CD4-positive, alpha-beta T cell treated with Interleukin-10 for 1 hour (primary cell): Measurements from ENCODE around the gene RNPEPL1.
A peak's percentile ranks its signal among the peaks of the same experiment; 100 is the strongest.

Experiments used
- DNase-seq: peaks from one replicate; pipeline ENCODE4 v3.0.0-alpha.2; 2020

The RNPEPL1 gene

GRCh38 chr2:240566203-240567136 is 1.8 kb upstream of the RNPEPL1 start:
- peak; percentile 95 for DNase-seq

- DNase-seq, result peak; percentile 50
Measured at GRCh38 chr2:240567137-240567871, 980 bp upstream of the RNPEPL1 start.

- no peak for DNase-seq
Measured at GRCh38 chr2:240568678-240569522, 616 bp downstream of the RNPEPL1 start.

- DNase-seq, result no peak
Measured at GRCh38 chr2:240569523-240569997, 1.3 kb downstream of the RNPEPL1 start.

- no peak for DNase-seq
Measured at GRCh38 chr2:240569998-240570530, 1.8 kb downstream of the RNPEPL1 start.

GRCh38 chr2:240570531-240571313 is 2.4 kb downstream of the RNPEPL1 start:
- no peak for DNase-seq

- DNase-seq, result no peak
Measured at GRCh38 chr2:240571314-240571973, 3.2 kb downstream of the RNPEPL1 start.

- DNase-seq, result no peak
Measured at GRCh38 chr2:240572141-240573031, 4.1 kb downstream of the RNPEPL1 start.

GRCh38 chr2:240573071-240573515 is 4.8 kb downstream of the RNPEPL1 start:
- DNase-seq, result no peak

- DNase-seq, result no peak
Measured at GRCh38 chr2:240573516-240574385, 5.5 kb downstream of the RNPEPL1 start.

- DNase-seq, result no peak
Measured at GRCh38 chr2:240574386-240575100, 6.3 kb downstream of the RNPEPL1 start.

- no peak for DNase-seq
Measured at GRCh38 chr2:240575101-240575965, 7.0 kb downstream of the RNPEPL1 start.

GRCh38 chr2:240576036-240576435 is 7.8 kb downstream of the RNPEPL1 start:
- no peak for DNase-seq

- DNase-seq, result no peak
Measured at GRCh38 chr2:240576436-240577205, 8.3 kb downstream of the RNPEPL1 start.

GRCh38 chr2:240577281-240578109 is 9.2 kb downstream of the RNPEPL1 start:
- DNase-seq, result no peak

GRCh38 chr2:240578110-240578450 is 9.8 kb downstream of the RNPEPL1 start:
- no peak for DNase-seq
